Body of pancreas (tissue), 4 donors: Measurements from ENCODE around the gene MT1M. TPM values are rescaled to one million over a fixed set of nuclear protein-coding genes. Genes with fewer than 3 reads are reported as not detected.

ENCODE experiments used
- ATAC-seq: fragments of 150-250 bp; one replicate; pipeline ENCODE4 v1.9.1; 2016
- DNase-seq, 4 donors: peaks; one replicate each; pipeline ENCODE4 v3.0.0-alpha.2; 2019
- H3K27ac ChIP-seq, 4 donors: fragments of 200-600 bp; sonication (generic); 1 replicate in 3 of 4; 2 replicates in 1 of 4; pipeline versions ENCODE4 v1.5.1 to v1.6.1; 2016 to 2019; ENCODE audit warnings: mild to moderate bottlenecking in 1 of 4, mixed read lengths in 1 of 4, moderate library complexity in 1 of 4
- H3K27me3 ChIP-seq, 2 donors: fragments of 200-600 bp; sonication (generic); one replicate each; pipeline ENCODE4 v1.6.0; 2016; ENCODE audit warnings: mild to moderate bottlenecking in 1 of 2
- H3K36me3 ChIP-seq, 2 donors: fragments of 200-600 bp; sonication (generic); replicated peaks in 1 of 2; 2 replicates each; pipeline ENCODE4 v1.5.1; 2016; ENCODE audit warnings: low read depth in 2 of 2; ENCODE audit not compliant: insufficient read depth in 1 of 2
- H3K4me1 ChIP-seq: fragments of 200-600 bp; sonication (generic); one replicate; pipeline ENCODE4 v1.6.0; 2016
- H3K4me3 ChIP-seq, 2 donors: fragments of 200-600 bp; sonication (generic); 1 replicate in 1 of 2; 2 replicates in 1 of 2; pipeline ENCODE4 v1.5.1; 2016 to 2019
- H3K9me3 ChIP-seq, 3 donors: fragments of 200-600 bp; sonication (generic); 1 replicate in 2 of 3; 2 replicates in 1 of 3; pipeline ENCODE4 v1.5.1; 2016
- CTCF ChIP-seq, 7 experiments: fragments of 450-650 bp in 4 of 7; fragments of 200-600 bp in 3 of 7; sonication (generic) in 3 of 7; IDR thresholded peaks; one replicate each; pipeline ENCODE4 v1.5.1; 2016 to 2019; ENCODE audit warnings: antibody characterized with exemption in 7 of 7
- POLR2A ChIP-seq, 3 donors: fragments of 450-650 bp; IDR thresholded peaks; one replicate each; pipeline ENCODE4 v1.6.1; 2016; ENCODE audit warnings: antibody characterized with exemption in 3 of 3, mild to moderate bottlenecking in 2 of 3
- WGBS, 2 donors: methylation state at CpG; one replicate each; pipeline ENCODE4 v1.1.5; 2017; 5-methylcytosine and 5-hydroxymethylcytosine counted together
- intact Hi-C: fragments of 100-400 bp; cut with DNase I; formaldehyde crosslinking; loops from one replicate; pipeline ENCODE4 v1.15.1; 2023
- total RNA-seq, 2 donors: library from RNA; depleted of rRNA; stranded (reverse); fragments of >200 nt; gene quantifications; one replicate each; pipeline ENCODE4 v1.1.0, GENCODE V29; 2016

MT1M gene
- total RNA-seq, 2 donors from 2014 or later: 9.6 to 112 TPM

- Histone ChIP-seq H3K4me1 (peaks cover 21% of the 10 kb centered on the region), H3K27ac (peak overlapping the region; percentile 71 to 89 (median 82)), H3K27me3 (no peaks in the 10 kb centered on the region), H3K36me3 (no peaks in the 10 kb centered on the region), H3K9me3 (no peaks in the 10 kb centered on the region), H3K4me3 (peak overlapping the region in 1 of 2 donors; percentile 23)
- DNase-seq (no peak), ATAC-seq (peak; percentile 12)
- WGBS, 2 donors: 38 to 40% methylated on average over 6 of the region's 6 CpGs
- TF ChIP-seq POLR2A (IDR thresholded peaks at IDR 0.05) (no peak), CTCF (IDR thresholded peaks at IDR 0.05) (no peak)
- intact Hi-C loops: no loop called here
Observed at GRCh38 chr16:56632848-56633365, 448 bp downstream of the MT1M start.

- no peak for ATAC-seq
- WGBS, 2 donors: 30 to 47% methylated on average over 7 of the region's 7 CpGs
- intact Hi-C loops: no loop called here
- no peaks in the 10 kb centered on the region for H3K27me3 ChIP-seq
- no peak for DNase-seq
- no peaks in the 10 kb centered on the region for H3K9me3 ChIP-seq
- H3K4me3 ChIP-seq: no peak overlapping the region
- H3K4me1 ChIP-seq: peaks cover 26% of the 10 kb centered on the region
- TF ChIP-seq POLR2A (IDR thresholded peaks at IDR 0.05) (no peak), CTCF (IDR thresholded peaks at IDR 0.05) (no peak)
- no peaks in the 10 kb centered on the region for H3K36me3 ChIP-seq
- H3K27ac ChIP-seq: peak overlapping the region in 1 of 4 donors; percentile 89
Observed at GRCh38 chr16:56633535-56633934, 1.1 kb downstream of the MT1M start.

- Histone ChIP-seq H3K27me3 (no peaks in the 10 kb centered on the region), H3K4me3 (no peak overlapping the region), H3K27ac (no peak overlapping the region), H3K4me1 (peaks cover 32% of the 10 kb centered on the region), H3K9me3 (no peaks in the 10 kb centered on the region), H3K36me3 (no peaks in the 10 kb centered on the region)
- no peak for ATAC-seq
- no peak for TF ChIP-seq POLR2A (IDR thresholded peaks at IDR 0.05)
- TF ChIP-seq CTCF (IDR thresholded peaks at IDR 0.05): no peak
- WGBS, 2 donors: 70 to 74% methylated on average over 43 to 47 of the region's 47 CpGs
- intact Hi-C loops: no loop called here
- DNase-seq: no peak
Observed at GRCh38 chr16:56634715-56635440, 2.4 kb downstream of the MT1M start.

GRCh38 chr16:56635441-56635967 lies 3.0 kb downstream of the MT1M start:
- DNase-seq (no peak), ATAC-seq (no peak)
- intact Hi-C loops: no loop called here
- Histone ChIP-seq H3K9me3 (no peaks in the 10 kb centered on the region), H3K4me1 (peaks cover 32% of the 10 kb centered on the region), H3K4me3 (no peak overlapping the region), H3K27me3 (no peaks in the 10 kb centered on the region), H3K36me3 (no peaks in the 10 kb centered on the region), H3K27ac (no peak overlapping the region)
- TF ChIP-seq POLR2A (IDR thresholded peaks at IDR 0.05) (no peak), CTCF (IDR thresholded peaks at IDR 0.05) (no peak)
- 51 to 77% methylated on average over 12 to 37 of the region's 40 CpGs for WGBS, 2 donors
